ENCODE results near the gene FBXW12. TPM values are rescaled to one million over a fixed set of nuclear protein-coding genes. Genes with fewer than 3 reads are reported as not detected.

FBXW12 gene
- total and polyA plus RNA-seq, 2 donors (not counting 3 experiments of a cell fraction or from before 2014, with no cell fraction given), result not detected

DNA sequence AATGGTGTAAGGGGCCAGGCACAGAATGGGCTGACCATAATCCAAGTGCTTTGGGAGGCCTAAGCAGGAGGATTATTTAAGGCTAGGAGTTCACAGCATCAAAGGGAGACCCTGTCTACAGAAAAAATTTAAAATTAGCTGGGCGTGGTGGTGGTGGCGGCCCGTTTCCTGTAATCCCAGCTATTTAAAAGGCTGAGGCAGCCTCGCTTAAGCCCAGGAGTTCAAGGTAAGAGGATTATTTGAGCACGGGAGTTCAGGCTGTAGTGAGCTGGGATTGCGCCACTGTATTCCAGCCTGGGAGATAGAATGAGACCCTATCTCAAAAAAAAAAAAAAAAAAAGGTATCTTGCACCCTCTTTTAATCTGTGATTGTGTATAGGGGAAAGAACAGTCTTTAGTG is 69.9 kb downstream of the FBXW12 start:
- ChIA-PET POLR2A (no interaction called here), CTCF (no interaction called here)
- intact Hi-C loops (cut with micrococcal nuclease) (loop anchor here (2.0 kb wide), 2 partner anchors 63 to 107 kb away; partner anchors contain the start of gene SHISA5), dilution Hi-C loops (cut with MboI; ENCODE audit: extremely low pct_ligation_motif_present, low sequenced_read_pairs) (no loop called here)
- H3K27ac ChIP-seq (ENCODE audit: insufficient read depth, low read depth, low read length), result no peak overlapping the region
- TF ChIP-seq MYC (IDR thresholded peaks at IDR 0.05; ENCODE audit: low read depth, low read length), result no peak
- TF ChIP-seq JUN (IDR thresholded peaks at IDR 0.05; ENCODE audit: borderline replicate concordance, insufficient read depth, insufficient read length, low read depth), result no peak
- TF ChIP-seq POLR2A (IDR thresholded peaks at IDR 0.05; ENCODE audit: low read depth, low read length), result no peak
- TF ChIP-seq EZH2 (IDR thresholded peaks at IDR 0.05; ENCODE audit: borderline replicate concordance, low read depth, low read length, severe bottlenecking), result no peak
- no peak for TF ChIP-seq POLR2AphosphoS5 (IDR thresholded peaks at IDR 0.05; ENCODE audit: insufficient read depth, low read depth, low read length)
- TF ChIP-seq, protein P1, sequence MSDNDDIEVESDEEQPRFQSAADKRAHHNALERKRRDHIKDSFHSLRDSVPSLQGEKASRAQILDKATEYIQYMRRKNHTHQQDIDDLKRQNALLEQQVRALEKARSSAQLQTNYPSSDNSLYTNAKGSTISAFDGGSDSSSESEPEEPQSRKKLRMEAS (IDR thresholded peaks at IDR 0.05; ENCODE audit: insufficient read depth, insufficient read length), result no peak
- no peak for TF ChIP-seq FOS (IDR thresholded peaks at IDR 0.05; ENCODE audit: borderline replicate concordance, insufficient read depth, low read length)
- TF ChIP-seq GATA2 (IDR thresholded peaks at IDR 0.05; ENCODE audit: insufficient read depth, insufficient read length, low read depth, low read length), result no peak
- TF ChIP-seq, protein P2, sequence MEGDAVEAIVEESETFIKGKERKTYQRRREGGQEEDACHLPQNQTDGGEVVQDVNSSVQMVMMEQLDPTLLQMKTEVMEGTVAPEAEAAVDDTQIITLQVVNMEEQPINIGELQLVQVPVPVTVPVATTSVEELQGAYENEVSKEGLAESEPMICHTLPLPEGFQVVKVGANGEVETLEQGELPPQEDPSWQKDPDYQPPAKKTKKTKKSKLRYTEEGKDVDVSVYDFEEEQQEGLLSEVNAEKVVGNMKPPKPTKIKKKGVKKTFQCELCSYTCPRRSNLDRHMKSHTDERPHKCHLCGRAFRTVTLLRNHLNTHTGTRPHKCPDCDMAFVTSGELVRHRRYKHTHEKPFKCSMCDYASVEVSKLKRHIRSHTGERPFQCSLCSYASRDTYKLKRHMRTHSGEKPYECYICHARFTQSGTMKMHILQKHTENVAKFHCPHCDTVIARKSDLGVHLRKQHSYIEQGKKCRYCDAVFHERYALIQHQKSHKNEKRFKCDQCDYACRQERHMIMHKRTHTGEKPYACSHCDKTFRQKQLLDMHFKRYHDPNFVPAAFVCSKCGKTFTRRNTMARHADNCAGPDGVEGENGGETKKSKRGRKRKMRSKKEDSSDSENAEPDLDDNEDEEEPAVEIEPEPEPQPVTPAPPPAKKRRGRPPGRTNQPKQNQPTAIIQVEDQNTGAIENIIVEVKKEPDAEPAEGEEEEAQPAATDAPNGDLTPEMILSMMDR (IDR thresholded peaks at IDR 0.05; ENCODE audit: extremely low read depth in 1 of 2, insufficient read depth in 1 of 2, low read depth in 1 of 2, low read length in 2 of 2), result no peak
- peaks cover 8% of the 10 kb centered on the region in 2 experiments for H3K36me3 ChIP-seq (ENCODE audit: control insufficient read depth in 2 of 2, extremely low read depth in 1 of 2, insufficient read depth in 2 of 2, low read length in 2 of 2)
- no peaks in the 10 kb centered on the region for H3K9me3 ChIP-seq (replicated peaks; ENCODE audit: control insufficient read depth, insufficient read depth, low read length)
- H3K4me3 ChIP-seq (replicated peaks in 1 of 3; ENCODE audit: insufficient read depth in 1 of 3, low read depth in 1 of 3, low read length in 3 of 3), result no peak overlapping the region
- H3K9me1 ChIP-seq (replicated peaks; ENCODE audit: control insufficient read depth, extremely low read depth, insufficient read depth, low read length), result no peaks in the 10 kb centered on the region
- peak overlapping the region; percentile 56 for H3K4me2 ChIP-seq (ENCODE audit: insufficient read depth, low read length)
- peaks cover 16% of the 10 kb centered on the region for H3K4me1 ChIP-seq (ENCODE audit: control insufficient read depth, extremely low read depth, insufficient read depth, low read length)
- no peak for DNase-seq (ENCODE audit: low read depth, low spot score)
- H3K27me3 ChIP-seq (ENCODE audit: control insufficient read depth in 2 of 2, insufficient read depth in 2 of 2, low read length in 2 of 2), result no peaks in the 10 kb centered on the region
- H3K79me2 ChIP-seq (ENCODE audit: control insufficient read depth, insufficient read depth, low read length), result peaks cover 27% of the 10 kb centered on the region
- FAIRE-seq, result no peak
- H2AFZ ChIP-seq (ENCODE audit: low read depth, low read length), result no peak overlapping the region
- BruUV-seq (replicated peaks), result no TSS peak
- H4K20me1 ChIP-seq (replicated peaks; ENCODE audit: control insufficient read depth, extremely low read depth, insufficient read depth, low read length), result no peaks in the 10 kb centered on the region
- no peak overlapping the region for H3K9ac ChIP-seq (replicated peaks; ENCODE audit: extremely low read depth, insufficient read depth, low read length)

Small RNAs within 50 kb of the gene (small RNA-seq; reads per million reads assigned to genes)
- not detected for gene RN7SL321P (ENCODE audit: insufficient read depth, insufficient read length, low read depth, low replicate concordance)

Other genes with a start within 250 kb of the FBXW12 start
- 18.4 and 19.0 TPM in 2 replicates for gene CDC25A, start 183.8 kb upstream of the FBXW12 start, total RNA-seq
- gene CDC25A, start 183.8 kb upstream of the FBXW12 start, polyA plus RNA-seq, result 5.0 and 5.5 TPM in 2 replicates
- not detected in 2 replicates for gene CAMP, start 148.7 kb upstream of the FBXW12 start, total RNA-seq
- gene CAMP, start 148.7 kb upstream of the FBXW12 start, polyA plus RNA-seq, result not detected in 2 replicates
- 12.4 and 13.4 TPM in 2 replicates for gene ZNF589, start 131.1 kb upstream of the FBXW12 start, total RNA-seq
- gene ZNF589, start 131.1 kb upstream of the FBXW12 start, polyA plus RNA-seq, result 4.7 and 6.5 TPM in 2 replicates
- 26.9 and 27.7 TPM in 2 replicates for gene NME6, start 70.9 kb upstream of the FBXW12 start, total RNA-seq
- gene NME6, start 70.9 kb upstream of the FBXW12 start, polyA plus RNA-seq, result 37.8 and 43.1 TPM in 2 replicates
- gene SPINK8, start 38.6 kb upstream of the FBXW12 start, total RNA-seq, result not detected in 2 replicates
- gene SPINK8, start 38.6 kb upstream of the FBXW12 start, polyA plus RNA-seq, result not detected in 2 replicates
- 43.0 and 43.1 TPM in 2 replicates for gene PLXNB1, start 57.9 kb downstream of the FBXW12 start, total RNA-seq
- 45.2 and 47.5 TPM in 2 replicates for gene PLXNB1, start 57.9 kb downstream of the FBXW12 start, polyA plus RNA-seq
- 9.8 and 11.2 TPM in 2 replicates for gene CCDC51, start 67.9 kb downstream of the FBXW12 start, total RNA-seq
- gene CCDC51, start 67.9 kb downstream of the FBXW12 start, polyA plus RNA-seq, result 10.1 and 11.3 TPM in 2 replicates
- 306 and 332 TPM in 2 replicates for gene TMA7, start 68.0 kb downstream of the FBXW12 start, total RNA-seq
- 73.0 and 137 TPM in 2 replicates for gene TMA7, start 68.0 kb downstream of the FBXW12 start, polyA plus RNA-seq
- gene ATRIP, start 74.5 kb downstream of the FBXW12 start, total RNA-seq, result 12.6 and 14.7 TPM in 2 replicates
- 10.6 and 13.0 TPM in 2 replicates for gene ATRIP, start 74.5 kb downstream of the FBXW12 start, polyA plus RNA-seq
- gene SHISA5, start 132.0 kb downstream of the FBXW12 start, total RNA-seq, result 205 and 213 TPM in 2 replicates
- 320 and 401 TPM in 2 replicates for gene SHISA5, start 132.0 kb downstream of the FBXW12 start, polyA plus RNA-seq
- gene PFKFB4, start 184.6 kb downstream of the FBXW12 start, total RNA-seq, result 4.2 and 4.9 TPM in 2 replicates
- 4.0 and 4.1 TPM in 2 replicates for gene PFKFB4, start 184.6 kb downstream of the FBXW12 start, polyA plus RNA-seq
- gene UCN2, start 191.6 kb downstream of the FBXW12 start, total RNA-seq, result not detected in 2 replicates
- gene UCN2, start 191.6 kb downstream of the FBXW12 start, polyA plus RNA-seq, result 0.05 and 0.11 TPM in 2 replicates
- 1.5 and 1.9 TPM in 2 replicates for gene COL7A1, start 223.1 kb downstream of the FBXW12 start, total RNA-seq
- 0.55 and 1.1 TPM in 2 replicates for gene COL7A1, start 223.1 kb downstream of the FBXW12 start, polyA plus RNA-seq
- 184 and 186 TPM in 2 replicates for gene UQCRC1, start 237.4 kb downstream of the FBXW12 start, total RNA-seq
- 415 and 427 TPM in 2 replicates for gene UQCRC1, start 237.4 kb downstream of the FBXW12 start, polyA plus RNA-seq
- not detected in 2 replicates for gene TMEM89, start 249.6 kb downstream of the FBXW12 start, total RNA-seq
- gene TMEM89, start 249.6 kb downstream of the FBXW12 start, polyA plus RNA-seq, result not detected in 2 replicates